HEK293 (cell line): ENCODE measurements around the gene CXCR4.
A peak's percentile ranks its signal among the peaks of the same experiment; 100 is the strongest.

Experiments used
- CTCF ChIA-PET: fragments of 350-600 bp; formaldehyde crosslinking; extraction: SDS; loops from one replicate; lab custom pipeline; 2021; ENCODE audit warnings: antibody characterized with exemption; lab: Yijun Ruan, JAX
- POLR2A ChIA-PET: fragments of 300-600 bp; formaldehyde crosslinking; extraction: SDS; loops from one replicate; lab custom pipeline; 2020; ENCODE audit warnings: antibody characterized with exemption, inconsistent platforms; lab: Yijun Ruan, JAX
- H3K27ac ChIP-seq: fragments of 200-500 bp; sonication (Bioruptor generic); 2 replicates; pipeline ENCODE4 v1.5.1; 2014; ENCODE audit warnings: low read depth, low read length, control low read depth, inconsistent platforms; ENCODE audit errors: extremely low read depth
- H3K36me3 ChIP-seq, 2 experiments: fragments of 200-500 bp in 1 of 2; sonication (Bioruptor generic) in 1 of 2; 1 replicate in 1 of 2; 2 replicates in 1 of 2; pipeline ENCODE4 v1.5.1; 2014 to 2017; ENCODE audit warnings: inconsistent platforms in 2 of 2, low read length in 2 of 2; ENCODE audit not compliant: control insufficient read depth in 2 of 2, insufficient read depth in 1 of 2
- H3K4me1 ChIP-seq: fragments of 200-500 bp; sonication (Bioruptor generic); 2 replicates; pipeline ENCODE4 v1.5.1; 2014; ENCODE audit warnings: mild to moderate bottlenecking, low read length, inconsistent platforms; ENCODE audit not compliant: control insufficient read depth, insufficient read depth
- H3K4me3 ChIP-seq: 2 replicates; pipeline ENCODE4 v1.5.1; 2011; ENCODE audit warnings: low read depth, mild to moderate bottlenecking, control low read depth, low read length, moderate library complexity
- H3K9me3 ChIP-seq: fragments of 200-500 bp; sonication (Bioruptor generic); 2 replicates; pipeline ENCODE4 v1.5.1; 2014; ENCODE audit warnings: low read depth, low read length, inconsistent platforms; ENCODE audit not compliant: control insufficient read depth, insufficient read depth
- GLI2 ChIP-seq: fragments of 450-650 bp; formaldehyde crosslinking; IDR thresholded peaks from 2 replicates; pipeline ENCODE4; 2017; ENCODE audit warnings: missing biosample characterization, missing genetic modification characterization, low read depth, borderline replicate concordance
- HOXA7 ChIP-seq: sonication (generic); formaldehyde crosslinking; IDR thresholded peaks from 2 replicates; pipeline ENCODE4 v1.8.1; 2022; ENCODE audit warnings: missing genetic modification reagents, borderline replicate concordance
- SCRT1 ChIP-seq: fragments of 450-650 bp; formaldehyde crosslinking; IDR thresholded peaks from 2 replicates; pipeline ENCODE4 v1.5.1; 2016; ENCODE audit warnings: missing biosample characterization, missing genetic modification characterization, borderline replicate concordance
- SETDB1 ChIP-seq: IDR thresholded peaks from one replicate; pipeline ENCODE4 v1.6.1; 2017; ENCODE audit warnings: mild to moderate bottlenecking, low read length, moderate library complexity, mixed read lengths; ENCODE audit not compliant: insufficient read length
- ZBTB21 ChIP-seq: fragments of 450-650 bp; formaldehyde crosslinking; IDR thresholded peaks from 2 replicates; pipeline ENCODE4 v1.5.1; 2017; ENCODE audit warnings: missing biosample characterization, missing genetic modification characterization
- ZBTB44 ChIP-seq: fragments of 450-650 bp; IDR thresholded peaks from 2 replicates; pipeline ENCODE4 v1.5.1; 2018; ENCODE audit warnings: missing biosample characterization, mild to moderate bottlenecking, missing genetic modification characterization
- ZFP41 ChIP-seq: fragments of 450-650 bp; formaldehyde crosslinking; IDR thresholded peaks from 2 replicates; pipeline ENCODE4 v1.5.1; 2016; ENCODE audit warnings: missing biosample characterization, missing genetic modification characterization, borderline replicate concordance
- ZNF112 ChIP-seq: fragments of 450-650 bp; formaldehyde crosslinking; IDR thresholded peaks from 2 replicates; pipeline ENCODE4 v1.5.0; 2017; ENCODE audit warnings: missing biosample characterization, missing genetic modification characterization
- ZNF121 ChIP-seq: fragments of 450-650 bp; formaldehyde crosslinking; IDR thresholded peaks from 2 replicates; pipeline ENCODE4 v1.5.1; 2016; ENCODE audit warnings: missing biosample characterization, missing genetic modification characterization
- ZNF18 ChIP-seq: fragments of 450-650 bp; formaldehyde crosslinking; IDR thresholded peaks from 2 replicates; pipeline ENCODE4 v1.5.1; 2016; ENCODE audit warnings: missing biosample characterization, missing genetic modification characterization
- ZNF366 ChIP-seq: fragments of 450-650 bp; formaldehyde crosslinking; conservative IDR thresholded peaks from 2 replicates; pipeline ENCODE4 v1.5.1; 2016; ENCODE audit warnings: missing biosample characterization, missing genetic modification characterization
- ZNF530 ChIP-seq: fragments of 450-650 bp; formaldehyde crosslinking; IDR thresholded peaks from 2 replicates; pipeline ENCODE4 v1.5.1; 2016; ENCODE audit warnings: low read depth, missing biosample characterization, missing genetic modification characterization
- ZNF549 ChIP-seq: fragments of 450-650 bp; IDR thresholded peaks from 2 replicates; pipeline ENCODE4 v1.5.1; 2018; ENCODE audit warnings: missing biosample characterization, missing genetic modification characterization, mild to moderate bottlenecking, inconsistent platforms, moderate library complexity
- ZNF558 ChIP-seq: fragments of 450-650 bp; formaldehyde crosslinking; IDR thresholded peaks from 2 replicates; pipeline ENCODE4 v1.5.1; 2016; ENCODE audit warnings: missing biosample characterization, missing genetic modification characterization
- ZNF571 ChIP-seq: fragments of 450-650 bp; formaldehyde crosslinking; IDR thresholded peaks from 2 replicates; pipeline ENCODE4 v1.5.0; 2017; ENCODE audit warnings: missing biosample characterization, missing genetic modification characterization
- ZNF629 ChIP-seq: fragments of 450-650 bp; formaldehyde crosslinking; IDR thresholded peaks from 2 replicates; pipeline ENCODE4 v1.5.1; 2017; ENCODE audit warnings: missing biosample characterization, missing genetic modification characterization
- ZNF664 ChIP-seq: fragments of 450-650 bp; formaldehyde crosslinking; IDR thresholded peaks from 2 replicates; pipeline ENCODE4 v1.5.1; 2016; ENCODE audit warnings: missing biosample characterization, missing genetic modification characterization
- ZNF776 ChIP-seq: fragments of 450-650 bp; formaldehyde crosslinking; IDR thresholded peaks from 2 replicates; pipeline ENCODE4 v1.5.0; 2017; ENCODE audit warnings: missing biosample characterization, missing genetic modification characterization, borderline replicate concordance
- TF ChIP-seq, protein P1 (sequence below): fragments of 450-650 bp; formaldehyde crosslinking; IDR thresholded peaks from 2 replicates; pipeline ENCODE4 v1.5.1; 2016; ENCODE audit warnings: missing biosample characterization, missing genetic modification characterization

CXCR4 gene

GRCh38 chr2:136130045-136130444, 12.1 kb upstream of the CXCR4 start (continued):
- no peak for TF ChIP-seq HOXA7 (CRISPR knock-in tag)
- TF ChIP-seq SETDB1, result no peak
- no peak for TF ChIP-seq ZNF121 (tag by site-specific recombination)
- no peak for TF ChIP-seq ZNF530
- TF ChIP-seq ZBTB44 (tag by site-specific recombination), result no peak
- TF ChIP-seq GLI2 (tag by site-specific recombination), result no peak
- TF ChIP-seq ZNF571 (tag by site-specific recombination), result no peak

GRCh38 chr2:136129601-136130000, 11.7 kb upstream of the CXCR4 start:
- ChIA-PET CTCF (no interaction called here), POLR2A (interaction anchor here (0.7 to 1.3 kb wide), 2 partner anchors 11 to 261 kb away, joined by 3 to 4 read pairs; partner anchors contain the start of gene CXCR4)
- H3K27ac ChIP-seq, result no peak overlapping the region

GRCh38 chr2:136128905-136129304, 11.0 kb upstream of the CXCR4 start:
- no peaks in the 10 kb centered on the region for H3K9me3 ChIP-seq
- H3K27ac ChIP-seq, result no peak overlapping the region
- ChIA-PET CTCF (no interaction called here), POLR2A (interaction anchor here (0.7 to 1.3 kb wide), 2 partner anchors 10 to 260 kb away, joined by 3 to 4 read pairs; partner anchors contain the start of gene CXCR4)
- no peak overlapping the region for H3K4me3 ChIP-seq
- H3K4me1 ChIP-seq, result peaks cover 24% of the 10 kb centered on the region
- no peak for TF ChIP-seq ZNF112 (tag by site-specific recombination)
- no peak for TF ChIP-seq ZNF664 (tag by site-specific recombination)
- no peaks in the 10 kb centered on the region for H3K36me3 ChIP-seq

More at GRCh38 chr2:136129601-136130000, 11.7 kb upstream of the CXCR4 start:
- H3K4me3 ChIP-seq, result no peak overlapping the region
- TF ChIP-seq ZNF549 (tag by site-specific recombination) (no peak), ZNF629 (tag by site-specific recombination) (peak; percentile 66; the same call in 1 of the 2 replicates), ZNF366 (tag by site-specific recombination) (peak; percentile 31; the same call in 1 of the 2 replicates), SCRT1 (tag by site-specific recombination) (no peak), ZBTB21 (peak; percentile 32; the same call in 1 of the 2 replicates)
- TF ChIP-seq, protein P1, sequence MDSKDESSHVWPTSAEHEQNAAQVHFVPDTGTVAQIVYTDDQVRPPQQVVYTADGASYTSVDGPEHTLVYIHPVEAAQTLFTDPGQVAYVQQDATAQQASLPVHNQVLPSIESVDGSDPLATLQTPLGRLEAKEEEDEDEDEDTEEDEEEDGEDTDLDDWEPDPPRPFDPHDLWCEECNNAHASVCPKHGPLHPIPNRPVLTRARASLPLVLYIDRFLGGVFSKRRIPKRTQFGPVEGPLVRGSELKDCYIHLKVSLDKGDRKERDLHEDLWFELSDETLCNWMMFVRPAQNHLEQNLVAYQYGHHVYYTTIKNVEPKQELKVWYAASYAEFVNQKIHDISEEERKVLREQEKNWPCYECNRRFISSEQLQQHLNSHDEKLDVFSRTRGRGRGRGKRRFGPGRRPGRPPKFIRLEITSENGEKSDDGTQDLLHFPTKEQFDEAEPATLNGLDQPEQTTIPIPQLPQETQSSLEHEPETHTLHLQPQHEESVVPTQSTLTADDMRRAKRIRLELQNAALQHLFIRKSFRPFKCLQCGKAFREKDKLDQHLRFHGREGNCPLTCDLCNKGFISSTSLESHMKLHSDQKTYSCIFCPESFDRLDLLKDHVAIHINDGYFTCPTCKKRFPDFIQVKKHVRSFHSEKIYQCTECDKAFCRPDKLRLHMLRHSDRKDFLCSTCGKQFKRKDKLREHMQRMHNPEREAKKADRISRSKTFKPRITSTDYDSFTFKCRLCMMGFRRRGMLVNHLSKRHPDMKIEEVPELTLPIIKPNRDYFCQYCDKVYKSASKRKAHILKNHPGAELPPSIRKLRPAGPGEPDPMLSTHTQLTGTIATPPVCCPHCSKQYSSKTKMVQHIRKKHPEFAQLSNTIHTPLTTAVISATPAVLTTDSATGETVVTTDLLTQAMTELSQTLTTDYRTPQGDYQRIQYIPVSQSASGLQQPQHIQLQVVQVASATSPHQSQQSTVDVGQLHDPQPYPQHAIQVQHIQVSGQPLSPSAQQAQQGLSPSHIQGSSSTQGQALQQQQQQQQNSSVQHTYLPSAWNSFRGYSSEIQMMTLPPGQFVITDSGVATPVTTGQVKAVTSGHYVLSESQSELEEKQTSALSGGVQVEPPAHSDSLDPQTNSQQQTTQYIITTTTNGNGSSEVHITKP (tag by site-specific recombination), result peak; percentile 42; the same call in 1 of the 2 replicates
- H3K4me1 ChIP-seq, result peaks cover 24% of the 10 kb centered on the region
- H3K9me3 ChIP-seq, result no peaks in the 10 kb centered on the region
- H3K36me3 ChIP-seq, result no peaks in the 10 kb centered on the region

- TF ChIP-seq ZNF558, result no peak
- no peak for TF ChIP-seq ZFP41 (tag by site-specific recombination)
- no peak for TF ChIP-seq ZNF629 (tag by site-specific recombination)
- no peak for TF ChIP-seq ZNF776 (tag by site-specific recombination)
- no peak for TF ChIP-seq ZNF18 (tag by site-specific recombination)
- Histone ChIP-seq H3K36me3 (no peaks in the 10 kb centered on the region), H3K4me1 (peaks cover 24% of the 10 kb centered on the region), H3K9me3 (no peaks in the 10 kb centered on the region), H3K27ac (no peak overlapping the region), H3K4me3 (no peak overlapping the region)
- POLR2A ChIA-PET, result no interaction called here
- CTCF ChIA-PET, result no interaction called here
Measured at GRCh38 chr2:136128366-136128765, 10.4 kb upstream of the CXCR4 start.
